SK-N-SH (cell line): ENCODE data around the gene KRTAP5-8. TPM values are rescaled to one million over a fixed set of nuclear protein-coding genes. Genes with fewer than 3 reads are reported as not detected.

Experiments used
- CTCF ChIA-PET: fragments of 300-600, 350-600 bp; formaldehyde crosslinking; extraction: SDS; loops from one replicate; lab custom pipeline; 2021; lab: Yijun Ruan, JAX
- POLR2A ChIA-PET: fragments of 350-600 bp; sonication (Branson Sonifier 250); formaldehyde crosslinking; extraction: SDS; loops from one replicate; lab custom pipeline; 2020; ENCODE audit warnings: antibody characterized with exemption, inconsistent platforms; lab: Yijun Ruan, JAX
- DNase-seq: peaks from one replicate; pipeline ENCODE4 v3.0.0; 2012
- H2AFZ ChIP-seq: fragments of 200-600 bp; sonication (generic); 2 replicates; pipeline ENCODE4 v1.8.1; 2016; ENCODE audit warnings: antibody characterized with exemption, mild to moderate bottlenecking, low read depth
- H3F3A ChIP-seq: fragments of 200-600 bp; sonication (generic); replicated peaks from 2 replicates; pipeline ENCODE3; 2016; ENCODE audit warnings: antibody characterized with exemption, mild to moderate bottlenecking; ENCODE audit not compliant: insufficient read depth
- H3K27ac ChIP-seq, 2 experiments: fragments of 200-500 bp in 1 of 2; fragments of 200-600 bp in 1 of 2; sonication (Bioruptor generic) in 1 of 2; sonication (generic), shearing (Covaris generic) in 1 of 2; 2 replicates each; pipeline versions ENCODE4 v1.5.1 to v1.6.1; 2014 to 2016; ENCODE audit warnings: low read depth in 2 of 2, inconsistent platforms in 1 of 2, low read length in 1 of 2, mild to moderate bottlenecking in 1 of 2, mixed read lengths in 1 of 2
- H3K27me3 ChIP-seq: fragments of 200-600 bp; sonication (generic), shearing (Covaris generic); 2 replicates; pipeline ENCODE4 v1.6.1; 2016; ENCODE audit warnings: mixed run types; ENCODE audit not compliant: insufficient read depth
- H3K36me3 ChIP-seq, 2 experiments: fragments of 200-500 bp in 1 of 2; fragments of 200-600 bp in 1 of 2; sonication (Bioruptor generic) in 1 of 2; sonication (generic) in 1 of 2; replicated peaks in 1 of 2; 2 replicates each; pipeline versions ENCODE3 to v1.5.1; 2014 to 2016; ENCODE audit warnings: low read length in 1 of 2, mild to moderate bottlenecking in 1 of 2; ENCODE audit not compliant: insufficient read depth in 2 of 2, control insufficient read depth in 1 of 2
- H3K4me1 ChIP-seq, 2 experiments: fragments of 200-500 bp in 1 of 2; fragments of 200-600 bp in 1 of 2; sonication (Bioruptor generic) in 1 of 2; sonication (generic), shearing (Covaris generic) in 1 of 2; 2 replicates each; pipeline versions ENCODE4 v1.5.1 to v1.6.1; 2014 to 2016; ENCODE audit warnings: low read depth in 1 of 2, low read length in 1 of 2, mixed run types in 1 of 2; ENCODE audit not compliant: insufficient read depth in 2 of 2, control insufficient read depth in 1 of 2
- H3K4me2 ChIP-seq: fragments of 200-600 bp; sonication (generic), shearing (Covaris generic); 2 replicates; pipeline ENCODE4 v1.6.1; 2017; ENCODE audit warnings: mixed run types
- H3K4me3 ChIP-seq, 2 experiments: fragments of 200-500 bp in 1 of 2; fragments of 200-600 bp in 1 of 2; sonication (Bioruptor generic) in 1 of 2; sonication (generic), shearing (Covaris generic) in 1 of 2; 2 replicates each; pipeline versions ENCODE4 v1.5.1 to v1.8.1; 2014 to 2016; ENCODE audit warnings: low read depth in 2 of 2, inconsistent platforms in 1 of 2, low read length in 1 of 2, mild to moderate bottlenecking in 1 of 2, mixed read lengths in 1 of 2, moderate library complexity in 1 of 2
- H3K79me2 ChIP-seq: fragments of 200-600 bp; sonication (generic); 2 replicates; pipeline ENCODE4 v1.8.1; 2017; ENCODE audit warnings: mild to moderate bottlenecking; ENCODE audit not compliant: insufficient read depth
- H3K9ac ChIP-seq: fragments of 200-600 bp; sonication (generic); 2 replicates; pipeline ENCODE4 v1.6.1; 2017; ENCODE audit warnings: mixed run types
- H3K9me2 ChIP-seq: fragments of 200-600 bp; sonication (generic); 2 replicates; pipeline ENCODE4 v1.6.1; 2017; ENCODE audit warnings: mixed run types
- H3K9me3 ChIP-seq: fragments of 200-600 bp; sonication (generic); 2 replicates; pipeline ENCODE4 v1.6.1; 2017; ENCODE audit warnings: mixed run types, mild to moderate bottlenecking, moderate library complexity
- H4K20me1 ChIP-seq: fragments of 200-600 bp; sonication (generic); 2 replicates; pipeline ENCODE4 v1.6.1; 2017; ENCODE audit warnings: mild to moderate bottlenecking, mixed run types; ENCODE audit not compliant: insufficient read depth
- CHD2 ChIP-seq: fragments of 150-350 bp; IDR thresholded peaks from 2 replicates; pipeline ENCODE4 v1.6.1; 2018; ENCODE audit warnings: low read length; ENCODE audit not compliant: partially characterized antibody
- EP300 ChIP-seq, 2 experiments: IDR thresholded peaks; 2 replicates each; pipeline versions ENCODE4 v1.4.0 to v1.6.1; 2012; ENCODE audit warnings: borderline replicate concordance in 1 of 2, low read depth in 1 of 2, low read length in 1 of 2
- EZH2phosphoT487 ChIP-seq: fragments of 200-600 bp; sonication (generic); IDR thresholded peaks from 2 replicates; pipeline ENCODE4 v1.6.1; 2017; ENCODE audit warnings: low read depth, mixed run types, mild to moderate bottlenecking, antibody characterized with exemption, moderate library complexity, borderline replicate concordance
- FOSL2 ChIP-seq: IDR thresholded peaks from 2 replicates; pipeline ENCODE4 v1.4.0; 2012; ENCODE audit warnings: low read depth, mild to moderate bottlenecking, moderate library complexity, borderline replicate concordance
- FOXM1 ChIP-seq: IDR thresholded peaks from 2 replicates; pipeline ENCODE4 v1.4.0; 2012; ENCODE audit warnings: low read depth, mild to moderate bottlenecking
- GABPA ChIP-seq: IDR thresholded peaks from 2 replicates; pipeline ENCODE4 v1.4.0; 2012; ENCODE audit warnings: low read depth, mild to moderate bottlenecking
- GATA2 ChIP-seq: sonication (generic); formaldehyde crosslinking; IDR thresholded peaks from 2 replicates; pipeline ENCODE4 v1.5.0; 2020; ENCODE audit warnings: mild to moderate bottlenecking, missing genetic modification reagents
- JUND ChIP-seq: IDR thresholded peaks from 2 replicates; pipeline ENCODE4 v1.4.0; 2012
- MEF2A ChIP-seq: IDR thresholded peaks from 2 replicates; pipeline ENCODE4 v1.4.0; 2012; ENCODE audit warnings: low read depth, borderline replicate concordance
- MXI1 ChIP-seq: IDR thresholded peaks from 2 replicates; pipeline ENCODE4 v1.6.1; 2012; ENCODE audit warnings: mild to moderate bottlenecking, low read depth, low read length, improper control_type of control experiment
- NFIC ChIP-seq: IDR thresholded peaks from 2 replicates; pipeline ENCODE4 v1.4.0; 2012; ENCODE audit warnings: borderline replicate concordance
- RAD21 ChIP-seq: IDR thresholded peaks from 2 replicates; pipeline ENCODE4 v1.6.1; 2012; ENCODE audit warnings: mild to moderate bottlenecking, low read length
- RXRA ChIP-seq: IDR thresholded peaks from 2 replicates; pipeline ENCODE4 v1.4.0; 2012; ENCODE audit warnings: low read depth, mild to moderate bottlenecking, borderline replicate concordance
- SIN3A ChIP-seq: IDR thresholded peaks from 2 replicates; pipeline ENCODE4 v1.6.1; 2012; ENCODE audit warnings: low read depth, mild to moderate bottlenecking, low read length, moderate library complexity, borderline replicate concordance
- TAF1 ChIP-seq: IDR thresholded peaks from 2 replicates; pipeline ENCODE4 v1.6.1; 2012; ENCODE audit warnings: low read depth, mild to moderate bottlenecking, low read length, moderate library complexity, borderline replicate concordance
- TCF12 ChIP-seq: IDR thresholded peaks from 2 replicates; pipeline ENCODE4 v1.4.0; 2012
- TEAD4 ChIP-seq: IDR thresholded peaks from 2 replicates; pipeline ENCODE4 v1.4.0; 2012; ENCODE audit warnings: mild to moderate bottlenecking, borderline replicate concordance; ENCODE audit not compliant: insufficient read depth
- YY1 ChIP-seq: IDR thresholded peaks from 2 replicates; pipeline ENCODE4 v1.4.0; 2012; ENCODE audit warnings: low read depth, mild to moderate bottlenecking
- WGBS: methylation state at CpG from one replicate; pipeline ENCODE4 v1.1.6; 2017; ENCODE audit warnings: low lambda C conversion rate; 5-methylcytosine and 5-hydroxymethylcytosine counted together
- polyA plus RNA-seq, 3 experiments: library from polyadenylated mRNA; depleted of rRNA; stranded (reverse); fragments of >200 nt; gene quantifications; 2 replicates each; pipeline ENCODE4 v1.2.3, GENCODE V29; 2012
- TF ChIP-seq, protein P1 (sequence below): fragments of 150-350 bp; IDR thresholded peaks from 2 replicates; pipeline ENCODE4 v1.6.1; 2017; ENCODE audit warnings: antibody characterized with exemption, low read length, low read depth, borderline replicate concordance
- TF ChIP-seq, protein P2 (sequence below): IDR thresholded peaks from 2 replicates; pipeline ENCODE4 v1.4.0; 2012; ENCODE audit warnings: low read depth, borderline replicate concordance
- TF ChIP-seq, protein P3 (sequence below): IDR thresholded peaks from 2 replicates; pipeline ENCODE4 v1.4.0; 2012; ENCODE audit warnings: low read depth
- TF ChIP-seq, protein P4 (sequence below): fragments of 200-600 bp; sonication (generic); IDR thresholded peaks from 2 replicates; pipeline ENCODE4 v1.6.1; 2017; ENCODE audit warnings: antibody characterized with exemption, mild to moderate bottlenecking, moderate library complexity
- TF ChIP-seq, protein P5 (sequence below): IDR thresholded peaks from 2 replicates; pipeline ENCODE4; 2012

KRTAP5-8 gene
- polyA plus RNA-seq, 1 of the 3 experiments (the other 2 are of a cell fraction): not detected

DNA sequence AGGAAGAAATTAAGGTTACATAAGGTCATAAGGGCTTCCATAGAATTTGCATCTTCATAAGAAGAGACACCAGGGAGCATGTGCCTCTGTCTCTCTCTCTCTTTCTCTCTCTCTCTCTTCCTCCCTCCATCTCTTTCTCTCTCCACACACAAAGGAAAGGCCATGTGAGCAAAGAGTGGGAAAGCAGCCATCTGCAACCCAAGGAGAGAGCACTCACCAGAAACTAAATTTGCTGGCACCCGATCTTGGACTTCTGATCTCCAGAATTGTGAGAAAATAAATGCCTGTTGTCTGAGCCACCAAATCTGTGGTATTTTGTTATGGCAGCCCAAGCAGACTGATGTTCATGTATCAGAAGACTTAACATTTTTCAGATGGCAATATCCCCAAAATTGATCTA is 21.2 kb downstream of the KRTAP5-8 start:
- ChIA-PET POLR2A (no interaction called here), CTCF (interaction anchor here (1.3 kb wide), 1 partner anchor 21 kb away, joined by 4 read pairs; no protein-coding TSS in a partner anchor)
- Histone ChIP-seq H3K4me2 (no peak overlapping the region), H4K20me1 (no peaks in the 10 kb centered on the region), H3K4me3 (no peak overlapping the region), H3K36me3 (no peaks in the 10 kb centered on the region), H3K9me3 (no peaks in the 10 kb centered on the region), H2AFZ (no peak overlapping the region), H3K27ac (no peak overlapping the region), H3K27me3 (no peaks in the 10 kb centered on the region), H3K9ac (no peak overlapping the region), H3K4me1 (no peaks in the 10 kb centered on the region), H3K9me2 (no peaks in the 10 kb centered on the region), H3F3A (no peaks in the 10 kb centered on the region), H3K79me2 (no peaks in the 10 kb centered on the region)
- TF ChIP-seq TAF1 (no peak), MXI1 (no peak), SIN3A (no peak), TCF12 (no peak), FOSL2 (no peak), EP300 (IDR thresholded peaks at IDR 0.05; ENCODE audit: borderline replicate concordance in 1 of 2, low read depth in 1 of 2, low read length in 1 of 2) (no peak)
- TF ChIP-seq, protein P1, sequence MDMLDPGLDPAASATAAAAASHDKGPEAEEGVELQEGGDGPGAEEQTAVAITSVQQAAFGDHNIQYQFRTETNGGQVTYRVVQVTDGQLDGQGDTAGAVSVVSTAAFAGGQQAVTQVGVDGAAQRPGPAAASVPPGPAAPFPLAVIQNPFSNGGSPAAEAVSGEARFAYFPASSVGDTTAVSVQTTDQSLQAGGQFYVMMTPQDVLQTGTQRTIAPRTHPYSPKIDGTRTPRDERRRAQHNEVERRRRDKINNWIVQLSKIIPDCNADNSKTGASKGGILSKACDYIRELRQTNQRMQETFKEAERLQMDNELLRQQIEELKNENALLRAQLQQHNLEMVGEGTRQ: no peak
- TF ChIP-seq, protein P2, sequence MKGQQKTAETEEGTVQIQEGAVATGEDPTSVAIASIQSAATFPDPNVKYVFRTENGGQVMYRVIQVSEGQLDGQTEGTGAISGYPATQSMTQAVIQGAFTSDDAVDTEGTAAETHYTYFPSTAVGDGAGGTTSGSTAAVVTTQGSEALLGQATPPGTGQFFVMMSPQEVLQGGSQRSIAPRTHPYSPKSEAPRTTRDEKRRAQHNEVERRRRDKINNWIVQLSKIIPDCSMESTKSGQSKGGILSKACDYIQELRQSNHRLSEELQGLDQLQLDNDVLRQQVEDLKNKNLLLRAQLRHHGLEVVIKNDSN: no peak
- TF ChIP-seq, protein P3, sequence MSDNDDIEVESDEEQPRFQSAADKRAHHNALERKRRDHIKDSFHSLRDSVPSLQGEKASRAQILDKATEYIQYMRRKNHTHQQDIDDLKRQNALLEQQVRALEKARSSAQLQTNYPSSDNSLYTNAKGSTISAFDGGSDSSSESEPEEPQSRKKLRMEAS: no peak
- no peak for DNase-seq
- WGBS: 80% methylated on average over 1 of the region's 1 CpG

DNA sequence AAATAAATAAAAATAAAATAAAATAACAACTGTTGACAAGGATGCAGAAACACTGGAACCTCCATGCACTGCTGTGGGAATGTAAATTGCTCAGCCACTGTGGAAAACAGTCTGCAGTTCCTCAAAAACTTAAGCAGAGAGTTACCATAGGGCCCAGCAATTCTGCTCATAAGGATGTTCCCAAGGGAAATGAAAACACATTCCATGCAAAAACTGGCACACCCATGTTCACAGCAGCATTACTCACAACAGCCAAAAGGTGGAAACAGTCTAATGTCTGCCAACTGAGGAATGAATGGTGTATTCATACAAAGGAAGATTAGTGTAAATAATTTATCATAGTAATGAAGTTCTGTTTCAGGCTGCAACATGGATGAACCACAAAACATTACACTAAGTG is 24.3 kb downstream of the KRTAP5-8 start:
- Histone ChIP-seq H3K9me2 (no peaks in the 10 kb centered on the region), H3K4me1 (peaks cover 0 to 6% of the 10 kb centered on the region in 2 experiments; a peak in 1 of 4 replicates), H3K27me3 (no peaks in the 10 kb centered on the region), H3K4me2 (no peak overlapping the region), H3K9me3 (no peaks in the 10 kb centered on the region), H2AFZ (no peak overlapping the region), H3K36me3 (no peaks in the 10 kb centered on the region), H3K79me2 (no peaks in the 10 kb centered on the region), H3K4me3 (no peak overlapping the region), H3K9ac (no peak overlapping the region), H4K20me1 (no peaks in the 10 kb centered on the region), H3F3A (no peaks in the 10 kb centered on the region), H3K27ac (no peak overlapping the region)
- DNase-seq: no peak
- CTCF ChIA-PET: interaction anchor here (0.6 kb wide), 1 partner anchor 98 kb away, joined by 3 read pairs; no protein-coding TSS in a partner anchor
- POLR2A ChIA-PET: no interaction called here
- TF ChIP-seq, protein P4, sequence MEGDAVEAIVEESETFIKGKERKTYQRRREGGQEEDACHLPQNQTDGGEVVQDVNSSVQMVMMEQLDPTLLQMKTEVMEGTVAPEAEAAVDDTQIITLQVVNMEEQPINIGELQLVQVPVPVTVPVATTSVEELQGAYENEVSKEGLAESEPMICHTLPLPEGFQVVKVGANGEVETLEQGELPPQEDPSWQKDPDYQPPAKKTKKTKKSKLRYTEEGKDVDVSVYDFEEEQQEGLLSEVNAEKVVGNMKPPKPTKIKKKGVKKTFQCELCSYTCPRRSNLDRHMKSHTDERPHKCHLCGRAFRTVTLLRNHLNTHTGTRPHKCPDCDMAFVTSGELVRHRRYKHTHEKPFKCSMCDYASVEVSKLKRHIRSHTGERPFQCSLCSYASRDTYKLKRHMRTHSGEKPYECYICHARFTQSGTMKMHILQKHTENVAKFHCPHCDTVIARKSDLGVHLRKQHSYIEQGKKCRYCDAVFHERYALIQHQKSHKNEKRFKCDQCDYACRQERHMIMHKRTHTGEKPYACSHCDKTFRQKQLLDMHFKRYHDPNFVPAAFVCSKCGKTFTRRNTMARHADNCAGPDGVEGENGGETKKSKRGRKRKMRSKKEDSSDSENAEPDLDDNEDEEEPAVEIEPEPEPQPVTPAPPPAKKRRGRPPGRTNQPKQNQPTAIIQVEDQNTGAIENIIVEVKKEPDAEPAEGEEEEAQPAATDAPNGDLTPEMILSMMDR: no peak
- TF ChIP-seq, protein P2: no peak
- TF ChIP-seq, protein P1: no peak
- TF ChIP-seq CHD2: no peak
- TF ChIP-seq NFIC: no peak
- no peak for TF ChIP-seq EZH2phosphoT487
- TF ChIP-seq TAF1: no peak
- TF ChIP-seq, protein P5, sequence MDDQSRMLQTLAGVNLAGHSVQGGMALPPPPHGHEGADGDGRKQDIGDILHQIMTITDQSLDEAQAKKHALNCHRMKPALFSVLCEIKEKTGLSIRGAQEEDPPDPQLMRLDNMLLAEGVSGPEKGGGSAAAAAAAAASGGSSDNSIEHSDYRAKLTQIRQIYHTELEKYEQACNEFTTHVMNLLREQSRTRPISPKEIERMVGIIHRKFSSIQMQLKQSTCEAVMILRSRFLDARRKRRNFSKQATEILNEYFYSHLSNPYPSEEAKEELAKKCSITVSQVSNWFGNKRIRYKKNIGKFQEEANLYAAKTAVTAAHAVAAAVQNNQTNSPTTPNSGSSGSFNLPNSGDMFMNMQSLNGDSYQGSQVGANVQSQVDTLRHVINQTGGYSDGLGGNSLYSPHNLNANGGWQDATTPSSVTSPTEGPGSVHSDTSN: no peak
- no peak for TF ChIP-seq GATA2 (CRISPR knock-in tag)
- no peak for TF ChIP-seq MEF2A
- TF ChIP-seq JUND: no peak
- no peak for TF ChIP-seq RAD21
- TF ChIP-seq TEAD4: no peak
- no peak for TF ChIP-seq TCF12
- no peak for TF ChIP-seq YY1
- no peak for TF ChIP-seq GABPA
- TF ChIP-seq RXRA: no peak
- TF ChIP-seq FOXM1: no peak
